ENCODE results near the gene NR3C2. TPM values are rescaled to one million over a fixed set of nuclear protein-coding genes. Genes with fewer than 3 reads are reported as not detected.

Gene NR3C2
- total RNA-seq, 2 experiments from 2014 or later: 6.1 to 6.4 TPM

DNA sequence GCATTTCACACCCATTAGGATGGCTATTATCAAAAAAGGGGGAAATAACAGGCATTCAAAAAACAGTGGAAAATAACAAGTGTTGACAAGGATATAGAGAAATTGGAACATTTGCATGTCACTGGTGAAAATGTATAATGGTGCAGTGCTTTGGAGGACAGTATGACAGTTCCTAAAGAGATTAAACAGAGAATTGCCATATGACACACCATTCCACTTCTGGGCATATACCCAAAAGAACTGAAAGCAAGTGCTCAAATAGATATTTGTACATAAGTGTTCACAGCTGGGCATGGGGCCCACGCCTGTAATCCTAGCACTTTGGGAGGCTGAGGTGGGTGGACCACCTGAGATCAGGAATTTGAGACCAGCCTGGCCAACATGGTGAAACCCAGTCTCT is 348.1 kb downstream of the NR3C2 start:
- intact Hi-C loops (cut with micrococcal nuclease): no loop called here
- peaks cover 8% of the 10 kb centered on the region for H3K4me1 Mint-ChIP-seq (ENCODE audit: low read depth)
- CTCF ChIA-PET: no interaction called here
- no peak overlapping the region for H3K4me3 Mint-ChIP-seq
- no peak overlapping the region for H3K27ac Mint-ChIP-seq
- H3K9me3 Mint-ChIP-seq: no peaks in the 10 kb centered on the region
- peaks cover 5% of the 10 kb centered on the region for H3K36me3 Mint-ChIP-seq (ENCODE audit: low read depth)
- DNase-seq (no peak), ATAC-seq (no peak)
- no peaks in the 10 kb centered on the region for H3K27me3 Mint-ChIP-seq
- POLR2A ChIA-PET: no interaction called here
- TF ChIP-seq, protein P1, sequence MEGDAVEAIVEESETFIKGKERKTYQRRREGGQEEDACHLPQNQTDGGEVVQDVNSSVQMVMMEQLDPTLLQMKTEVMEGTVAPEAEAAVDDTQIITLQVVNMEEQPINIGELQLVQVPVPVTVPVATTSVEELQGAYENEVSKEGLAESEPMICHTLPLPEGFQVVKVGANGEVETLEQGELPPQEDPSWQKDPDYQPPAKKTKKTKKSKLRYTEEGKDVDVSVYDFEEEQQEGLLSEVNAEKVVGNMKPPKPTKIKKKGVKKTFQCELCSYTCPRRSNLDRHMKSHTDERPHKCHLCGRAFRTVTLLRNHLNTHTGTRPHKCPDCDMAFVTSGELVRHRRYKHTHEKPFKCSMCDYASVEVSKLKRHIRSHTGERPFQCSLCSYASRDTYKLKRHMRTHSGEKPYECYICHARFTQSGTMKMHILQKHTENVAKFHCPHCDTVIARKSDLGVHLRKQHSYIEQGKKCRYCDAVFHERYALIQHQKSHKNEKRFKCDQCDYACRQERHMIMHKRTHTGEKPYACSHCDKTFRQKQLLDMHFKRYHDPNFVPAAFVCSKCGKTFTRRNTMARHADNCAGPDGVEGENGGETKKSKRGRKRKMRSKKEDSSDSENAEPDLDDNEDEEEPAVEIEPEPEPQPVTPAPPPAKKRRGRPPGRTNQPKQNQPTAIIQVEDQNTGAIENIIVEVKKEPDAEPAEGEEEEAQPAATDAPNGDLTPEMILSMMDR (IDR thresholded peaks at IDR 0.05): no peak

DNA sequence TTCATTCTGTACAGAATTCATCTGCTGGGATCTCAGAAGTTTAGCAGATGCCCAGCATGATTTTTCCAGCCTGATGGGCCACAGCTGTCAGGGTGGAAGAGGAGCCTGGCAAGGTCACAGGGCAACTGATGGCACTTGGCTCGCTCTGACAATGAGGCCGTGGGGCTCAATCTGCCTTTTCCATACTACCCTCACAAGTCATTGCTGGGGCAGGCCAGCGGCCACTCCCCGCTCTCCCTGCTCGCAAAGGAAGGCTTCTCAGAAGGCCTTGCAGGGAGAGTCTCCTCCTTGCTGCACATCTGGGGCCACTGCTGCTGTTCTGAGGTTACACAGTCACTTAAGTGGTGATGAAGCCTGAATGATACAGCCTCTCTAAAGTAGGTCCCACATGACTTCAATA is 349.1 kb downstream of the NR3C2 start:
- intact Hi-C loops (cut with micrococcal nuclease): no loop called here
- Mint-ChIP-seq H3K4me1 (ENCODE audit: low read depth) (peaks cover 8% of the 10 kb centered on the region), H3K4me3 (no peak overlapping the region), H3K9me3 (no peaks in the 10 kb centered on the region), H3K27me3 (no peaks in the 10 kb centered on the region), H3K27ac (no peak overlapping the region), H3K36me3 (ENCODE audit: low read depth) (peaks cover 7% of the 10 kb centered on the region)
- ChIA-PET POLR2A (no interaction called here), CTCF (no interaction called here)
- TF ChIP-seq, protein P1 (IDR thresholded peaks at IDR 0.05): no peak
- DNase-seq (no peak), ATAC-seq (no peak)

DNA sequence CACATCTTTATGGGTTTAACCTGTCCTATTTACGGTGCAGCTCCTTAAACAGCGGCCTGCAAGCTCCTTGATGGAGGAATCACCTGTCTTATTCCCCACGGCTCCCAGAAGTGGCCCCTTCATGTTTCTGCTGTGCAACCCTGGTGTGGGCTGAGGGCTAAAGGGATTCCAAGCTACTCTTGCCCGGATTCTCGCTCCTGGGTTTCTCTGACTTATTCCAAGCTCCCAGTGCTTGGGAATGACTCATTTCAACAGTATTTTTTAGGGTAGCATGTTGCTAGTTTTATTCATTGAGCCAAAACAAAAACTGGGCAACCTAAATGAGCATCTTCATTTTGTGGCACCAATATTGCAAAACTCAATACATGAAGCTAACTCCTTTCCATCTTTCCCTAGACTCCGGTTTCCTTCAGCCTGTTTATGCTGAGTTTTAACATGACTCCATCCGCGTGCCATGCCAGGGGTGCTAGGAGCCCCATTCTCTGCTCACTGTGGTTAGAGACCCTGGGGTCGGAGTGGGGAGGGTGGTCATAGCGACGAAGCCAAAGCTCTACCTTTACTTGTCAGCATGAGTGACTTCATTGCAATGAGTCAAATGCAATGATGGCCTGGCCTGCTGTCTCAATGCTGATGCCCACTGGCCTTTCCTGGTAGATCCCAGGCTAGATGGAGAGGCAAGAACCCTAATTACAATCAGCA is 349.7 kb downstream of the NR3C2 start:
- POLR2A ChIA-PET: no interaction called here
- H3K4me1 Mint-ChIP-seq (ENCODE audit: low read depth): peaks cover 12% of the 10 kb centered on the region
- no peak overlapping the region for H3K4me3 Mint-ChIP-seq
- TF ChIP-seq, protein P1 (IDR thresholded peaks at IDR 0.05): no peak
- CTCF ChIA-PET: interaction anchor here (1.0 kb wide), 1 partner anchor 14 kb away, joined by 3 read pairs; no protein-coding TSS in a partner anchor
- no peak overlapping the region for H3K27ac Mint-ChIP-seq
- H3K36me3 Mint-ChIP-seq (ENCODE audit: low read depth): peaks cover 11% of the 10 kb centered on the region
- peaks cover 2% of the 10 kb centered on the region for H3K9me3 Mint-ChIP-seq
- intact Hi-C loops (cut with micrococcal nuclease): no loop called here
- DNase-seq: no peak
- no peak for ATAC-seq
- H3K27me3 Mint-ChIP-seq: no peaks in the 10 kb centered on the region

DNA sequence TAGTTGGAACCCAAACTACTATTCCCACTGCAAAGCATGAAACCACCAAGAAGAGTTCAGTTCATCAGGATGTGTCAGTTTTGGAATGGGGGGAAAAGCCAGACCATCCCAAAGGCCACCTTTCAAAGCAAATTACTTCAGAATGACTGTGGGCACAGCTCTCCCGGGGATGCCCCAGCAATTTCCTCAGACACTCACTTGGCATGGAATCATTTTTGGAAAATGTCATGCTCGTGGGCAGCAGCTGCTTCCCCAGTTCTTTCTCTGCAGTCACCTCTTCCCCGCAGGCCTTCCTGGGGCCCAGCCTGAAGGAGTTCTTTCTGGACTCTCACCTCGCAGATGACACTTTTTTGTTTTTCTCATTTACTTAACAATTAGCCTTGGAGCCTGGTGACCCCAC is 350.3 kb downstream of the NR3C2 start:
- Mint-ChIP-seq H3K27ac (no peak overlapping the region), H3K4me1 (ENCODE audit: low read depth) (peaks cover 16% of the 10 kb centered on the region), H3K27me3 (no peaks in the 10 kb centered on the region), H3K9me3 (peaks cover 2% of the 10 kb centered on the region), H3K4me3 (no peak overlapping the region), H3K36me3 (ENCODE audit: low read depth) (peaks cover 11% of the 10 kb centered on the region)
- POLR2A ChIA-PET: no interaction called here
- TF ChIP-seq, protein P1 (IDR thresholded peaks at IDR 0.05): no peak
- intact Hi-C loops (cut with micrococcal nuclease): no loop called here
- ATAC-seq: no peak
- no peak for DNase-seq
- CTCF ChIA-PET: interaction anchor here (1.0 kb wide), 1 partner anchor 14 kb away, joined by 3 read pairs; no protein-coding TSS in a partner anchor
